NCI-H774 (cell line): ENCODE data around the gene ALPG.
"Not testable (repeated sequence)": the region's sequence is repeated elsewhere in the genome, so short reads cannot be mapped to it uniquely, and the experiment has no call there.

Source experiments
- DNase-seq: peaks from one replicate; lab custom pipeline; 2025; lab: John Stamatoyannopoulos, UW

The ALPG gene

DNA sequence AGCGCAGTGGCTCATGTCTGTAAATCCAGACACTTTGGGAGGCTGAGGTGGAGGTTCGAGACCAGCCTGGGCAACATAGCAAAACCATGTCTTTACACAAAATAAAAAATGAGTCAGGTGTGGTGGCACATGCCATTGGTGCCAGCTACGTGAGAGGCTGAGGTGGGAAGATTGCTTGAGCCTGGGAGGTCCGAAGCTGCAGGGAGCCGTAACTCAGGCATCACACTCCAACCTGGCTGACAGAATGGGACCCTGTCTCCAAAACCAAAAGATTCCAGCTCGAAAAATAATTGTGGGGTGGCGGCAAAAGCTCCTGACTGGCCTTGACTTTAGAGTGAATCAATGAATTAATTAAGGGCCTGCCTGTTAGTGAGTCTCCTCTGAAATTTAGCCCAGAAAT lies 29.3 kb upstream of the ALPG start:
- no peak for DNase-seq

DNA sequence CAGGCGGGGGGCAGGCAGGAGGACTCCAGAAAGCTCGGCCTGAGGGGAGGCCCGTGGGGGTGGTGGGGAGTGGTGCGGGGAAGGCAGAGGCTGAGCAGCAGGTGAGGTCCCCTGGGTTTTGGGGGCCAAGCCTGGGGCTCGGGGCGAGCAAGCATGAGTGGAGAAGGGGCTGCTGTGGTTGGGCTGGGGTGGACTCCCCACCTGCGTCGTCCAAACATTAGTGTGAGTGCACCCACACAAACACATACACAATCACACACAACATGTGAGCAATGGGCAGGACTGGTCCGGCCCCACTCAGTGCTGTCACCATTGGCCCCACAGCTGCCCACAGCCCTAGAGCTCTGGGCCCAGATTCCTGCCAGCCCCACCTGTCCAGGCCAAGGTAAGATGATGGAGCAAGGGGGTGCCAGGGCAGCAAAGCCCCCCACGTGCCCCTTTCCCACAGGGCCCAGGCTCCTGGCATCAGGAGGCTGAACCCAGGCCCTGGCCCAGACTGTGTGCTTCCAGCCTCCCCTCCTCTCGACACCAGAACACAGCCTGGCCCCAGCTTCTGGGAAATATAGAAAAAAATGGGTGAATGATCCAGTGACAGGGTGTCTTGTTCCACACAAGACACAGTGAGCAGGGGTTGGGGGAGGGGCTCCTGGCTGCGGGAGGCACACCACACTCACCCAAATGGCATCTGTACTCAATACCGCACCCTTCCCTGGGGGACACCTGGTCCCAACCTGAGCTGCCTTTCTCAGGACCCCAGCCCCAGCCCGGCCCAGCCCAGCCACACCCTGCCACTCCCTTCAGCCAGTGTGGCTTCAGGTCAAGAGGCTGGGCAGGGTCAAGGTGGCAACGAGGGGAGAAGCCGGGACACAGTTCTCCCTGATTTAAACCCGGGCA lies 28.6 kb upstream of the ALPG start:
- DNase-seq, result no peak

DNA sequence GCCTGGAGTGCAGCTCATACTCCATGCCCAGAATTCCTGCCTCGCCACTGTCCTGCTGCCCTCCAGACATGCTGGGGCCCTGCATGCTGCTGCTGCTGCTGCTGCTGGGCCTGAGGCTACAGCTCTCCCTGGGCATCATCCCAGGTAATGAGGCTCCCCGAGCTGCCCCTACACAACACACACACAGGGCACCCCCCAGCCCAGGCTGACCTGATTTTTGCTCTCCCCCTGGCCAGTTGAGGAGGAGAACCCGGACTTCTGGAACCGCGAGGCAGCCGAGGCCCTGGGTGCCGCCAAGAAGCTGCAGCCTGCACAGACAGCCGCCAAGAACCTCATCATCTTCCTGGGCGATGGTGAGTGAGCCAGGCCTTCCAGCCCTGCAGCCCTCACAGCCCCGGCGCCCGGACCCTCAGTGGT lies 27.9 kb upstream of the ALPG start, which contains the start of gene ALPP:
Gene ALPP (plus strand): TSS at position 17 of the 417 bp plus-strand sequence. CDS start 52 bp downstream, at position 69.
- not testable (repeated sequence) for DNase-seq

DNA sequence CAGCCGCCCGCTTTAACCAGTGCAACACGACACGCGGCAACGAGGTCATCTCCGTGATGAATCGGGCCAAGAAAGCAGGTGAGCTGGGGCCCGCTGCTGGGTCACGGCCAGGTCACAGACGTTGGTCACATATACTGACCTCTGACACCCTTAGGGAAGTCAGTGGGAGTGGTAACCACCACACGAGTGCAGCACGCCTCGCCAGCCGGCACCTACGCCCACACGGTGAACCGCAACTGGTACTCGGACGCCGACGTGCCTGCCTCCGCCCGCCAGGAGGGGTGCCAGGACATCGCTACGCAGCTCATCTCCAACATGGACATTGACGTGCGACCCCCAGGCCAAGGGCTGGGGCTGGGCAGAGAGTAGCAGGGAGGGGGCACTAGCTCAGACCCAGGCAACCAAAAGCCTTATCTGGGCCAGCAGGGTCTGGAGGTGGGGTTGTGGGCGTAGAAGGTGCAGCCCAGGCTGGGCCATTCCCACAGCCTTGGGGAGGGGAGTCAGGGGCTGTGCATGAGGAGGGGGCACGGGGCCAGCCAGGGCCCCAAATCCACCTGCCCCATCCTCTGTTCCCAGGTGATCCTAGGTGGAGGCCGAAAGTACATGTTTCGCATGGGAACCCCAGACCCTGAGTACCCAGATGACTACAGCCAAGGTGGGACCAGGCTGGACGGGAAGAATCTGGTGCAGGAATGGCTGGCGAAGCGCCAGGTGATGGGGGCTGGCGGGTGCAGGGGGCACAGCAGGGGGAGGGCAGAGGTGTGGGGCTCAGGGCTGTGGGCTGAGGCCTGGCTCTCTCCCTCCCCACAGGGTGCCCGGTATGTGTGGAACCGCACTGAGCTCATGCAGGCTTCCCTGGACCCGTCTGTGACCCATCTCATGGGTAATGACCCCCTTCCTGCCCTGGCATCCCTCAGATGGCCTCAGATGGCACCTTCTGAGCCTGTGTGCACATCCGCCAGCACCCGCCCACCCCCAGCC lies 26.7 kb upstream of the ALPG start:
- not testable (repeated sequence) for DNase-seq

DNA sequence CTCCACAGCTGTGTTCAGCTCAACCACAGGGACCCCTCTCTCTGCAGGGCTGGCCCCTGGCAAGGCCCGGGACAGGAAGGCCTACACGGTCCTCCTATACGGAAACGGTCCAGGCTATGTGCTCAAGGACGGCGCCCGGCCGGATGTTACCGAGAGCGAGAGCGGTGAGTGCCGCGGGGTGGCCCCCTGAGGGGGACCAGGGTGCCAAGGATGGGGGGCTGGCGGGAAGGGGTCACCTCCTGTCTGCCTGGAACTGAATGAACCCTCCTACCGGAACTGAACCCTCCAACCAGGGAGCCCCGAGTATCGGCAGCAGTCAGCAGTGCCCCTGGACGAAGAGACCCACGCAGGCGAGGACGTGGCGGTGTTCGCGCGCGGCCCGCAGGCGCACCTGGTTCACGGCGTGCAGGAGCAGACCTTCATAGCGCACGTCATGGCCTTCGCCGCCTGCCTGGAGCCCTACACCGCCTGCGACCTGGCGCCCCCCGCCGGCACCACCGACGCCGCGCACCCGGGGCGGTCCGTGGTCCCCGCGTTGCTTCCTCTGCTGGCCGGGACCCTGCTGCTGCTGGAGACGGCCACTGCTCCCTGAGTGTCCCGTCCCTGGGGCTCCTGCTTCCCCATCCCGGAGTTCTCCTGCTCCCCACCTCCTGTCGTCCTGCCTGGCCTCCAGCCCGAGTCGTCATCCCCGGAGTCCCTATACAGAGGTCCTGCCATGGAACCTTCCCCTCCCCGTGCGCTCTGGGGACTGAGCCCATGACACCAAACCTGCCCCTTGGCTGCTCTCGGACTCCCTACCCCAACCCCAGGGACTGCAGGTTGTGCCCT lies 25.2 kb upstream of the ALPG start:
- DNase-seq, result not testable (repeated sequence)

DNA sequence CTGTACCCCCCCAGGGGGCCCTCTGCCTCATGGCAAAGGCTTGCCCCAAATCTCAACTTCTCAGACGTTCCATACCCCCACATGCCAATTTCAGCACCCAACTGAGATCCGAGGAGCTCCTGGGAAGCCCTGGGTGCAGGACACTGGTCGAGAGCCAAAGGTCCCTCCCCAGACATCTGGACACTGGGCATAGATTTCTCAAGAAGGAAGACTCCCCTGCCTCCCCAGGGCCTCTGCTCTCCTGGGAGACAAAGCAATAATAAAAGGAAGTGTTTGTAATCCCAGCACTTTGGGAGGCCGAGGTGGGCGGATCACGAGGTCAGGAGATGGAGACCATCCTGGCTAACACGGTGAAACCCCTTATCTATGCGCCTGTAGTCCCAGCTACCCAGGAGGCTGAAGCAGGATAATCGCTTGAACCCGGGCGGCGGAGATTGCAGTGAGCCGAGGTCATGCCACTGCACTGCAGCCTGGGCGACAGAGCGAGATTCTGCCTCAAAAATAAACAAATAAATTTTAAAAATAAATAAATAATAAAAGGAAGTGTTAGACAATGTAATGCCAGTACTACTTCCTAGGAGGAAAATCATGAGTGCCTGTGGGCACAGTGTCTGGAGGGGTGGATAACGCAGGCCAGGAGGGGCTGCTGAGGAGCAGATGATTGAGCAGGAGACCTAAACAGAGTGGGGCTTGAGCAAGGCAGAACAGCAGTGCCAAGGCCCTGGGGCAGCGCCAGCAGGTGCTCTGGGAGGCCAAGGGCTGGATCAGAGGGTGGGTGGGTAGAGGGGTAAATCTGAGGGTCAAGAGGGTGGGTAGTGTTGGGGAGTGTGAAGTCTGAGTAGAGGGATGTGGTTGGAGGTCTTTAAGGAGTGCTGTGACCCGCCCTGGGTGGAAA lies 24.1 kb upstream of the ALPG start:
- DNase-seq, result no peak

DNA sequence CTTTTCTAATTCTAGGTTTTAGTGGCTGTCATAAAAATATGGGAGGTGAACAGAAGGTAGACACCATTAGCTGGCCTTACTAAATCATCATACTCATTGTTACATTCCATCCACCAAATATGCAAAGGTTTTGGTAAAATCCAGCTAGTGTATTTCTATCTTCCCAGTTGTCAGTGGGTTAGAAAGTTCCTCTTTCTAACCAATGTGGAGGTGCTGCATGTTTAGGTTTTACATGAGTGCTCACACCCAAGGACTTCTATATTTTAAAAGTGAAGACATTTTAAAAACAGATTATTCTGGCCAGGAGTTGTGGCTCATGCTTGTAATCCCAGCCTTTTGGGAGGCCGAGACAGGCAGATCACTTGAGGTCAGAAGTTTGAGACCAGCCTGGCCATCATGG lies 22.2 kb upstream of the ALPG start:
- DNase-seq, result no peak

DNA sequence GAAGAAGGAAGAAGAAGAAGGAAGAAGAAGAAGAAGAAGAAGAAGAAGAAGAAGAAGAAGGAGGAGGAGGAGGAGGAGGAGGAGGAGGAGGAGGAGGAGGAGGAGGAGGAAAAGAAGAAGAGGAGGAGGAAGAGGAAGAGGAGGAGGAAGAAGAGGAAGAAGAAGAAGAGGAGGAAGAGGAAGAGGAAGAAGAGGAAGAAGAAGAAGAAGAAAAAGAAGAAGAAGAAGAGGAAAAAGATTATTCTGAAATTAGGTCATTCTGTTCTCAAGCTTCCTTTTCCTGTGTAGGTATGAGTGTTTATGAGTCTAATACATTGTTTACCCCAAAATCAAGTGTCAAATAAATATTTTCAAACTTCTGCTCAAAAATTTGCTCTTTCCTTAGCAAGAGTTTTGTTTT lies 21.6 kb upstream of the ALPG start:
- not testable (repeated sequence) for DNase-seq

DNA sequence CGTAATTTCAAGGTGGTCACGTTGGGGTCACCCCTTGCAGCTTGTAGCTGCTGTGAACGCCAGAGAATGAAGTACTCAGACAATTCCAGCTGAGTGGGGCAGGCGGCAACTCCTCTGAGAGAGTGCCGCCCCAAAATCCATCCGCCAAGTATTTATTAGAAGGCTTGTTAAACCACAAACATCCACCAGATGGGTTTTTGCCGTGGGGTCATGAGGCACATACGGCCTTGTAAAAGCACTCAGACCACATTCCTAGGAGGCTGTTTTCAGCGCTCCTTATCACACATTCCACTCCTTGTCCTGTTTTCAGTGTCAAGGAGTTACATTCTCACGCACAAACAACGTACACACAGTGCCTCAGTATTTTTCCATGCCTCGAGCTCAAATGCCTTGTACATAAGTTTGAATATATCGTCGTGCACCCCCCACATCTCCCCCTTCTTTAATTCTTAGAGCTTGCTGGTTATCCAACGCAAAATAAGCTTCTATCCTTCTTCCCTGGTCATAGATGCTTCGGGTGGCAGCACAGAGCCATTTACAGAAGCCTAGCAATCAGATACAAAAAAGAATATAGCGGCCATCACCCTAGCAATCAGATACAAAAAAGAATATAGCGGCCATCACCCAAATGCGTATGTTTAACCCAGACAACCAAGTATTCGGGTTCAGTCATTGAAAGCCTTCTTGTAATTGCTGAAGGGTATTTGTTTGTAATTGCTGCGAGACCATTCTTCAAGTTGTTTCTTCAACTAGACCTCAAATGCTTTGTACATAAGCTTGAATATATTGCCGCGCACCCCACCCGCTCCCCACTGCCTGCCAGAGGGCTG lies 20.8 kb upstream of the ALPG start:
- no peak for DNase-seq

DNA sequence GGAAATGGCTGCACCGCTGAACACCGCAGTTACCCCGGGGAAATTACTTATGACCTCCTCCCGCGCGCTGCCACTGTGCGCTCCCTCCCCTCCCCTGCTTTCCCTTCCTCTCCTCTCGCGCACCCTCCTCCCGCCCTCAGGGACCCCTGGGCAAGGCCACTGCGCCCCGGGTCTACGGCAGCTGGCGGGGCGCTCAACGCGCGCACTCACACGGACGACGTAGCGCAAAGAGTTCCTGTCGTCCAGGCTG lies 20.2 kb upstream of the ALPG start:
- DNase-seq, result no peak

DNA sequence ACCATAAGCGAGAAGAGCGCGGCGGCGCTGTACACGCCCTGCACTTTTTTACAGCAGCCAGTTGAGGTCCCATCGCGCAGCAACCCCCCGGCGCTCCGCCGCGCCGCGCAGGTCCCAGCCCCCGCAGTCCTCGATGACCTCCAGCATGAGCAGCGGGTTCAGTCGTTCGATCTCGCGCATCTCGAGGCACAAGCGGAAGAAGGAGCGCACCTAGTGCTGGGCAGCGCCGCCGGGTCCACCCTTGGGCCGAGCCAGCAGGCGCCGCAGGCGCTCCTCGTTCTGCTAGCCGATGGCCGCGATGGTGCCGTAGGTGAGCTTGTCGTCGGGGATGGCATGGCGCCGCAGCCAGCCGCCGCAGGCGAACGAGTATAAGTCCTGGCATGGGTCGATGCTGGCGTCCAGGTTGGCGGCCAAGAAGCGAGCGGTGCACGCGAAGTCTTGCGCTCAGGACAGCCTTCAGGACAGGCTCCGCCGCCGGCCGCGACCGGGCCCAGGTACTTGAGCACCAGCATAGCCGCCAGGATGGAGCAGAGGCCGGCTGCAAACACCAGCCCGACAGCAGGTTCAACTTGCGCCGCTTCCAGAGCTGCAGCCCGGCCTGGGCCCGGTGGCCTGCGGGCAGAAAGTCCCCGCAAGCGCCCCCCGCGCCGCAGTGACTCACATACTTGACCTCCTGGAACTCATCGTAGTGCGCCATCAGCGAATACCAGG lies 19.7 kb upstream of the ALPG start:
- no peak for DNase-seq

DNA sequence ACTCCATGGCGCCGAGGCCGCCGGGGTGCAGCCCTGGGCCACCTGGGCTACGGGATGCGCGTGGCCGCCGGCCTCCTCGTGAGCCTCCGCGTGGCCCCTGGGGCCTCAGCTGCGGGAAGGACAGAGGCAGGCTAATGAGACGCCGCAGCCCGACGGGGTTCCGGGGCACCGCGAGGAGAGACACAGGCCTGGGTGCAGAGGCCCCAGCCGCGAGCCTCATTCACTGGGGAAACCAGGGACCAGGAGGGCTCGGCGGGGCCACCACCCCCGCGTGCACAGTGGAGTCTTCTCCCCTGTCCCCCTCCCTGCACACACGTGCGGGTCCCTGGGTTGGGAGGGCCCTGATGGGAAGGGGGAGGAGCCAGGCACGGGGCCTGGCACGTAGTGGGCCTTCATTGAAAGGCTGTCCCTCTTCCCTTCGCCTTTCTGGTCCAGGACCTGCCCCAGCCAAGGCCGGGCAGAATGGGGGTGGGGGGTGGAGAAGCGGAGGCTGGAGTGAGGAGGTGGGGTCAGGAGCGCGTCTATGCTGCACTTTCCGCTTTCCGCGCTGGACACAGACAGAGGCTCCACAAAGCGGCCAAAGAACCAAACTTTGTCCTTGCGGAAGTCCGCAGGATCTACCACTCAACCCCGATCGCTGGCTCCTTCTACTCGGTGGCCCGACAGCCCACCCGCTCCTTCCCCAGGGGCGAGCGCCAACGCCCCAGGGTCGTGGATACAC lies 19.0 kb upstream of the ALPG start:
- DNase-seq, result no peak

DNA sequence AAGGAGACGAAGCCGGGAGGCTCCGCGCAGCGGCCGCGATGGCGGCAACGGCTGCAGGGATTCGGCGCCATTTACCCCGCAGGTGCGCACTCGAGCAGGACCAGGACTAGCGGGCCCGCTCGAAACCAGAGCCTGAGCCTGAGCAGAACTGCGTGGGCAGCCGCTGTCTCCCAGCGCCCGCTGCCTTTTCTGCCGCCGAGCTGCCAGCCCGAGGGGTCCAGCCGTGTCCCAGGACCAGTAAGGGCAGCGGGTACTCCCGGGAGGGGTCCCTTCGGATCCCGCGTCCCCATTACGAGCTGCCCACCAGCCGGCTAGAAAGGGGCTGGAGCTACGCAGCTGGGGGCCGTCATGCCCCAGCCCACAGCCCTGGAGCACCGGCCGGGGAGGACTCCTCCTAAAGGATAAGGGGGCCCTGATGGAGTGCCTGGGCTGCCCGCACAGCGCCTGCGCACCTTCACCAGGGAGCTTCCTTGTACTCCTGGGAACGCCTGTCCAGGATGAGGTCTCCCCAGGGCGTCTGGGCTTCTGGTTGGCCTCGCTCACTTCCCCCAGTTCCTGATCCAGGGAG lies 18.2 kb upstream of the ALPG start:
- no peak for DNase-seq

DNA sequence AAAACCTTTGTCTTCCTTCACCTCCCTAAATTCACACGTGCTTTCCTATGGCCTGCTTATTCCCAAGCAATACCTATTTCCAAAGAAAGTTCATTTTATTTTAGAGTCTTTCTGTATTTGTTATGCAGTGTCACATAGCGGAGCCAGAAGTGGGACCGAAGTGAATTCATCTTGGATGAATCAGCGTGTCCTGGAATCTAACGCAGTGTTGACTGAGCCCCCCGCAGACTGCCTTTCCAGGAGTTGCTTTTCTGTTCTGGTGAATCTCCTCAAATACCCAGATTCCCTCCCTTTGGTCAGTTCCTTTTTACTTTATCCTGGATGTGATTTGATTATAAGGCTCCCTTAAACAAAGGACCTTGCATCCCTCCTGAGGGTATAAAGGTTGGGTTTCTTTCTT lies 17.3 kb upstream of the ALPG start:
- no peak for DNase-seq

DNA sequence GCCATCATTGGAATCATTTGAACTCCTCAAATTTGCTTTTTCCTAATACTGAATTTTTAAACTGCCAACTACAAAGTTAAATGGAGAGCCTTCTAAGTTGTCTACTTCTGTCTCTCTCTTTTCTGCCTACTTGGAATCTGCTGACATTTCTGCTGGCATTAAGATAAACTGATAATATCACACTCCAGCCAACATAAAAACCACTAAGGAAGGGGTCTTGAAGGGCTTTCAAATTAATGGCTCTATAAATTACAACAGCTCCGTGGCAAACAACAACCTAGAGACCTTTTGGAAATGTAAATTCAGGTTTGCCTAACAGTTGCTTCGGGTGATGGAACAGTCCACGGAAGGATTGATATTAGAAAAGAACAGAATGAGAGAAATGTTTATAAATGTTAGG lies 16.0 kb upstream of the ALPG start:
- no peak for DNase-seq

DNA sequence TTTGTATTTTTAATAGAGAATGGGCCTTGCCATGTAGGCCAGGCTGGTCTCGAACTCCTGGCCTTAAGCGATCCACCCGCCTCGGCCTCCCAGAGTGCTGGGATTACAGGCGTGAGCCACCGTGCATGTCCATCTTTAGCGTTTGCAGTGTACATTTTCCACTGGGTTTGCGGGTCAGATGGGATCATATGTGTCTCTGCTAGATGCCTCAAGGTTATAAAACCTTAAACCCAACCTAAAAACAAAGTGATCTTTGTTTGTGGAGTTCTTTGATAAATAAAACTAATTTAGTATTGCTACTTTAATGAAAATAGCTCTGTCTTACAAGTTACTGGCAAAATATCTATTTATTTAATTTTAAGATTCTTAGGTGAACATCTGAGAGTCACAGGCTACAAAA lies 13.1 kb upstream of the ALPG start:
- no peak for DNase-seq

DNA sequence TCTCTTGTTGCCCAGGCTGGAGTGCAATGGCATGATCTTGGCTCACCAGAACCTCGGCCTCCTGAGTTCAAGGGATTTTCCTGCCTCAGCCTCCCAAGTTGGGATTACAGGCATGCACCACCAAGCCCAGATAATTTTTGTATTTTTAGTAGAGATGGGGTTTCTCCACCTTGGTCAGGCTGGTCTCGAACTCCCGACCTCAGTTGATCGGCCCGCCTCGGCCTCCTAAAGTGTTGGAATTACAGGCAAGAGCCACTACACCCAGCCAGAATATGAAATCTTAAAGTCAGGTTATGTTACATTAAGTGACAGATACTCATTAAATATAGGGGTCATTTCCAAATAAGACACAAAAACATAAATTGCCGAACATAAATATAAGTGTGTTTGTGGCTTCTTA lies 12.2 kb upstream of the ALPG start:
- DNase-seq, result not testable (repeated sequence)

DNA sequence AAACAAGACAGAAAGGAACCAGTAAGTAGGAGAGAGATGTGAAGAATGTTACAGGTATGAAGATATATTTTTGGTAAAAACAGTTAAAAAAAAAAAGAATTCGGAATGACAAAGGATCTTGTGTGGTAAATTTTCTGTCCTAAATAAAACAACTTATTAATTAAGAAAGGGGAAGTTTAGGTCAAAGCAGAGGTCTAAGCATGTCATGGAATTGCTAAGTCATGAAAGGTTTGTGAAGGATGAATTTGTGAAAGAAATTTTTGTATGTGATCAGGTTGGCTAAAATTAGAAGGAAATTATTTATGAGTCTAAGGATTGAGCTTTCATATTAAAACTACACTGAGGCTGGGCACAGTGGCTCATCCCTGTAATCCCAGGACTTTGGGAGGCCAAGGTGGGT lies 11.1 kb upstream of the ALPG start:
- no peak for DNase-seq

DNA sequence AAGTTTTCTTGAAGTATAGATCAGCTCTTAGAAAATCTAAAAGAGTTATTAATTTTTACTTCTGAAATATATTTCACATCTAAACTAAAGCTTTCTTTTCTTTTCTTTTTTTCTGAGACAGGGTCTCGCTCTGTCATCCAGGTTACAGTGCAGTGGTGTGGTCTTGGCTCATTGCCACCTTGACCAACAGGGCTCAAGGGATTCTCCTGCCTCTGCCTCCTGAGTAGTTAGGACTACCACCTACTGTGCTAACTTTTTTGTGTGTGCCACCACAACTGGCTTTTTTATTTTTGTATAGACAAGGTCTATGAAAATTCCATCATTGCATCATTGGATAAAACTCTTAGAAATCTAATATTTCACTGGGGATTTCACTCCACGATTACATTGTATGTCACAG lies 10.0 kb upstream of the ALPG start:
- no peak for DNase-seq
